K562 (cell line): ENCODE measurements around the gene AAK1. TPM values are rescaled to one million over a fixed set of nuclear protein-coding genes. Genes with fewer than 3 reads are reported as not detected.

Experiments used
- AFF4 ChIP-seq: sonication (generic); formaldehyde crosslinking; IDR thresholded peaks from 2 replicates; pipeline ENCODE4 v1.8.0; 2023; ENCODE audit warnings: mild to moderate bottlenecking, missing genetic modification reagents
- BCOR ChIP-seq: fragments of 450-650 bp; IDR thresholded peaks from 2 replicates; pipeline ENCODE4 v1.6.1; 2016
- BDP1 ChIP-seq: IDR thresholded peaks from 3 replicates; pipeline ENCODE4 v1.6.1; 2011; ENCODE audit not compliant: insufficient read length, insufficient read depth
- CBFB ChIP-seq: sonication (generic); formaldehyde crosslinking; IDR thresholded peaks from 2 replicates; pipeline ENCODE4 v1.4.0; 2020; ENCODE audit warnings: mild to moderate bottlenecking, missing genetic modification reagents
- EP400 ChIP-seq: fragments of 450-650 bp; IDR thresholded peaks from 2 replicates; pipeline ENCODE4 v1.6.1; 2017; ENCODE audit warnings: antibody characterized with exemption, mild to moderate bottlenecking, moderate library complexity
- ESRRA ChIP-seq: fragments of 450-650 bp; IDR thresholded peaks from 2 replicates; pipeline ENCODE4 v1.6.1; 2014; ENCODE audit warnings: low read depth, mild to moderate bottlenecking, moderate library complexity, borderline replicate concordance
- MED1 ChIP-seq: sonication (generic); formaldehyde crosslinking; IDR thresholded peaks from 2 replicates; pipeline ENCODE4 v1.8.1; 2023; ENCODE audit warnings: missing genetic modification reagents, borderline replicate concordance
- NFRKB ChIP-seq: fragments of 450-650 bp; IDR thresholded peaks from 2 replicates; pipeline ENCODE4 v1.6.1; 2016; ENCODE audit warnings: low read depth
- PRMT5 ChIP-seq: sonication (generic); formaldehyde crosslinking; IDR thresholded peaks from 2 replicates; pipeline ENCODE4 v1.5.0; 2020; ENCODE audit warnings: missing genetic modification reagents
- SAP30 ChIP-seq: fragments of 200-600 bp; sonication (generic); IDR thresholded peaks from 2 replicates; pipeline ENCODE4 v1.6.1; 2012; ENCODE audit warnings: borderline replicate concordance, low read depth, mild to moderate bottlenecking, moderate library complexity, low read length, control low read depth, inconsistent platforms; ENCODE audit not compliant: insufficient read depth, poor library complexity, severe bottlenecking
- SIN3A ChIP-seq, 2 experiments: fragments of 150-350 bp in 1 of 2; IDR thresholded peaks; 2 replicates each; pipeline ENCODE4 v1.6.1; 2011 to 2016; ENCODE audit warnings: borderline replicate concordance in 2 of 2, low read depth in 2 of 2, low read length in 2 of 2, mild to moderate bottlenecking in 2 of 2, moderate library complexity in 2 of 2; ENCODE audit not compliant: control insufficient read depth in 1 of 2
- ZBTB7A ChIP-seq: IDR thresholded peaks from 2 replicates; pipeline ENCODE4 v1.6.1; 2011; ENCODE audit warnings: low read depth, mild to moderate bottlenecking, low read length, moderate library complexity, borderline replicate concordance; ENCODE audit not compliant: control insufficient read depth
- ZFX ChIP-seq: sonication (generic); formaldehyde crosslinking; IDR thresholded peaks from 2 replicates; pipeline ENCODE4 v1.8.0; 2022; ENCODE audit warnings: mild to moderate bottlenecking, missing genetic modification reagents, moderate library complexity
- ZNF518B ChIP-seq: fragments of 250-450 bp; sonication (Bioruptor Pico); IDR thresholded peaks from 2 replicates; pipeline ENCODE4 v1.5.0; 2021; ENCODE audit warnings: mild to moderate bottlenecking, moderate library complexity
- ZNF551 ChIP-seq: fragments of 250-450 bp; sonication (Bioruptor Pico); IDR thresholded peaks from 2 replicates; pipeline ENCODE4 v1.5.0; 2021; ENCODE audit warnings: mild to moderate bottlenecking, moderate library complexity
- ZNF586 ChIP-seq: fragments of 450-650 bp; formaldehyde crosslinking; conservative IDR thresholded peaks from 2 replicates; pipeline ENCODE4 v1.4.0; 2020; ENCODE audit warnings: mild to moderate bottlenecking, moderate library complexity
- ZNF740 ChIP-seq, 3 experiments: fragments of 200-800 bp in 1 of 3; sonication (Bioruptor generic) in 1 of 3; sonication (generic) in 1 of 3; formaldehyde crosslinking in 1 of 3; IDR thresholded peaks; 2 replicates each; pipeline versions ENCODE4 v1.6.1 to v1.8.0; 2016 to 2022; ENCODE audit warnings: mild to moderate bottlenecking in 2 of 3, missing compliant biosample characterization in 2 of 3, missing genetic modification characterization in 2 of 3, missing genetic modification reagents in 1 of 3
- ZSCAN32 ChIP-seq: fragments of 450-650 bp; formaldehyde crosslinking; IDR thresholded peaks from 2 replicates; pipeline ENCODE4 v1.4.0; 2020; ENCODE audit warnings: mild to moderate bottlenecking, moderate library complexity
- polyA plus RNA-seq, 8 experiments: library from polyadenylated mRNA; depleted of rRNA in 4 of 8; stranded (reverse) in 5 of 8; unstranded in 3 of 8; fragments of >200 nt; fragmentation: Nextera tagmentation in 2 of 8; fragmentation: Illumina TruSeq in 1 of 8; extraction: Ambion mirVana in 2 of 8; extraction: Trizol in 1 of 8; gene quantifications; 2 replicates each; pipeline versions ENCODE4 v1.2.1 to v1.2.3, GENCODE V29; 2011 to 2014; ENCODE audit warnings: inconsistent platforms in 1 of 8, missing spikeins in 1 of 8
- total RNA-seq, 7 experiments: library from RNA; depleted of rRNA in 6 of 7; stranded (reverse); fragments of >200 nt in 6 of 7; fragmentation: Illumina TruSeq in 2 of 7; extraction: Trizol in 2 of 7; gene quantifications; 2 replicates each; pipeline versions ENCODE4 v1.2.1 to v1.2.3, GENCODE V29; 2011 to 2021; ENCODE audit warnings: low replicate concordance in 1 of 7

AAK1 gene
- total and polyA plus RNA-seq, 9 of the 15 experiments (the other 6 are each of a cell fraction or from before 2014, with no cell fraction given), result 0.89 to 17.1 (median 6.0) TPM

- TF ChIP-seq AFF4 (CRISPR knock-in tag), result no peak
- no peak for TF ChIP-seq ZFX (CRISPR knock-in tag)
- TF ChIP-seq ZSCAN32 (CRISPR knock-in tag), result no peak
- no peak for TF ChIP-seq ZNF740 (CRISPR knock-in tag; IDR thresholded peaks at IDR 0.05)
- TF ChIP-seq ZNF740 (tag; IDR thresholded peaks at IDR 0.05), result no peak
- TF ChIP-seq ZNF551 (CRISPR knock-in tag), result no peak
- TF ChIP-seq SIN3A (IDR thresholded peaks at IDR 0.05; ENCODE audit: borderline replicate concordance in 2 of 2, control insufficient read depth in 1 of 2, low read depth in 2 of 2, low read length in 2 of 2), result no peak
- 0 out of 2 replicates have a peak, but pooled peaks have one; percentile 32 for TF ChIP-seq BCOR
- 0 out of 2 replicates have a peak, but pooled peaks have one; percentile 1 for TF ChIP-seq ESRRA
- TF ChIP-seq BDP1, result no peak
- no peak for TF ChIP-seq ZNF518B
- TF ChIP-seq SAP30, result peak; percentile 46
- no peak for TF ChIP-seq NFRKB
- TF ChIP-seq PRMT5, result no peak
- TF ChIP-seq ZBTB7A, result peak; percentile 62; the same call in 1 of the 2 replicates
- 0 out of 2 replicates have a peak, but pooled peaks have one; percentile 90 for TF ChIP-seq CBFB (CRISPR knock-in tag)
- no peak for TF ChIP-seq MED1 (CRISPR knock-in tag)
- no peak for TF ChIP-seq EP400
- no peak for TF ChIP-seq ZNF586 (CRISPR knock-in tag)
Observed at GRCh38 chr2:69644506-69644979, 1.0 kb upstream of the AAK1 start (continued).
